IPS-NIHi11 (cell line): ENCODE data around the gene FHIT.

Experiments used
- DNase-seq: peaks from one replicate; pipeline ENCODE4 v3.0.0; 2012; ENCODE audit warnings: mixed read lengths, low spot score

Gene FHIT

GRCh38 chr3:60841355-60841754 lies 409.9 kb downstream of the FHIT start:
- DNase-seq: no peak

GRCh38 chr3:60839246-60839645 lies 412.0 kb downstream of the FHIT start:
- peak; percentile 31 for DNase-seq

- no peak for DNase-seq
Observed at GRCh38 chr3:60835796-60836195, 415.5 kb downstream of the FHIT start.

- DNase-seq: no peak
Observed at GRCh38 chr3:60829058-60829457, 422.2 kb downstream of the FHIT start.

- DNase-seq: no peak
Observed at GRCh38 chr3:60827666-60828065, 423.6 kb downstream of the FHIT start.

GRCh38 chr3:60826511-60826910 lies 424.7 kb downstream of the FHIT start:
- DNase-seq: no peak

GRCh38 chr3:60812502-60812901 lies 438.8 kb downstream of the FHIT start:
- no peak for DNase-seq

GRCh38 chr3:60810881-60811280 lies 440.4 kb downstream of the FHIT start:
- no peak for DNase-seq

- DNase-seq: no peak
Observed at GRCh38 chr3:60809857-60810610, 441.2 kb downstream of the FHIT start.

GRCh38 chr3:60803216-60804173 lies 447.8 kb downstream of the FHIT start:
- no peak for DNase-seq

- DNase-seq: no peak
Observed at GRCh38 chr3:60801307-60801706, 449.9 kb downstream of the FHIT start.

- no peak for DNase-seq
Observed at GRCh38 chr3:60798456-60798855, 452.8 kb downstream of the FHIT start.

GRCh38 chr3:60792249-60792852 lies 458.9 kb downstream of the FHIT start:
- no peak for DNase-seq

GRCh38 chr3:60788185-60788584 lies 463.1 kb downstream of the FHIT start:
- DNase-seq: no peak

- DNase-seq: no peak
Observed at GRCh38 chr3:60781935-60782334, 469.3 kb downstream of the FHIT start.

GRCh38 chr3:60779637-60780036 lies 471.6 kb downstream of the FHIT start:
- DNase-seq: no peak

GRCh38 chr3:60775985-60776384 lies 475.3 kb downstream of the FHIT start:
- no peak for DNase-seq

GRCh38 chr3:60774617-60775016 lies 476.6 kb downstream of the FHIT start:
- DNase-seq: no peak

GRCh38 chr3:60772584-60772983 lies 478.7 kb downstream of the FHIT start:
- peak; percentile 34 for DNase-seq

- no peak for DNase-seq
Observed at GRCh38 chr3:60771766-60772165, 479.5 kb downstream of the FHIT start.

GRCh38 chr3:60770532-60770931 lies 480.7 kb downstream of the FHIT start:
- peak; percentile 51 for DNase-seq

GRCh38 chr3:60767536-60767935 lies 483.7 kb downstream of the FHIT start:
- no peak for DNase-seq

- DNase-seq: no peak
Observed at GRCh38 chr3:60765776-60766175, 485.5 kb downstream of the FHIT start.
